HG02571 (cell line): ENCODE results near the gene SYT9.
"Not testable (repeated sequence)": the region's sequence is repeated elsewhere in the genome, so short reads cannot be mapped to it uniquely, and the experiment has no call there.

Experiments
- ATAC-seq: cut with Tn5 transposase; IDR thresholded peaks from one replicate; pipeline ENCODE4 v1.9.1; 2021; ENCODE audit warnings: mild to moderate bottlenecking, moderate library complexity; ENCODE audit not compliant: unreplicated experiment

The SYT9 gene

GRCh38 chr11:7498193-7498592, 246.5 kb downstream of the SYT9 start:
- no peak for ATAC-seq

DNA sequence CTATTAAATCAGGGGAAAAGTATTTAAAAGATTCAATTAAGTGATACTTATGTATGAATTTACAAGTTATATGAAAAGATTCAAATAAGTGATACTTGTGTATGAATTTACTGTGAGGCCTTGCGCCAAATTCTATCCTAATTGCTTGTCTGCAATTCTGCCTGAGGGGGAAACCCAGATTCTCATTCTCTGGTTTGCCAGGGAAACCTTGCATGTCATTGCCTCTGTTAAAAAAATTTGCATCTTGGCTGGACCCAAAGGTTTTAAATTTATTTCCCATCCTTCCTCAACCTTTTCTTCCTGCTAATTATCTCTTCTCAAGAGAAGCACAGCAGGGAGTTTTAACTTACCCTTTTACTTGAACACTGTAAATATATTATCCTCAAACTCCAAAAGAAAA, 247.4 kb downstream of the SYT9 start:
- ATAC-seq: no peak

- no peak for ATAC-seq
Measured at GRCh38 chr11:7500251-7500650, 248.5 kb downstream of the SYT9 start.

GRCh38 chr11:7501251-7501650, 249.5 kb downstream of the SYT9 start:
- ATAC-seq: no peak

- no peak for ATAC-seq
Measured at GRCh38 chr11:7501894-7502293, 250.2 kb downstream of the SYT9 start.

DNA sequence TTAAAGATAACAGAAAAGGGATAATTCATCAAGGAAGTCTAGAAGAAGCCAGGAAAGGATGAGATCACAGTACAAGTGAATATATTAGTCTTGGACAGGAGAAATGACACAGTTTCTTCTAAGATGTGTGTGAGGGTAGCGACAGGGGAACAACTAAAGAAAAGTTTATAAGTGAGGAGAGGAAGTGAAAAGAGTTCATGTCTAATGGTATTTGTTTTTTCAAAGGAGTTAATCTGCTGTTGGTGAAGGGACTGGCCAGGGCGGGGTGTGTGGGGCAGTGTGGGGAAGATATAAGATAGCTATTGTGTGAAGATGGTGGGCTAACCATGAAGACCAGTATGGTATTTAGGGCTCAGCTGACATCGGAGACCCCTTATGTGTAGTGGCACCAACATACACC, 254.5 kb downstream of the SYT9 start:
- no peak for ATAC-seq

DNA sequence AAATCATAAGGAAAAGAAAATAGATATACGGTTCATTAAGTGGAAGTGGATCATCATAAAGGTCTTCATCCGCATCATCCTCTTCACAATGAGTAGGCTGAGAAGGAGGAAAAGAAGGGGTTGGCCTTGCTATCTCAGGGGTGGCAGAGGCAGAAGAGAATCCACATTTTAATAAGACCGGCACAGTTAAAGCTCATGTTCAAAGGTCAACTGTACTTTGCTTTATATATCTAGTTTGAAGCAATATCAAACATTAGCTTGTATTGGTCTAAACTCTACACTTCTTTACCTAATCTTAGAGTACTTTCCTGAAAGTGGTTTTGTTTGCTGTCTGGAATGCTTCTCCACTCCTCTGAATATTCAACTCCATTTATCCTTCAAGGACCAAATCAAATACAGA, 256.4 kb downstream of the SYT9 start:
- ATAC-seq: no peak

DNA sequence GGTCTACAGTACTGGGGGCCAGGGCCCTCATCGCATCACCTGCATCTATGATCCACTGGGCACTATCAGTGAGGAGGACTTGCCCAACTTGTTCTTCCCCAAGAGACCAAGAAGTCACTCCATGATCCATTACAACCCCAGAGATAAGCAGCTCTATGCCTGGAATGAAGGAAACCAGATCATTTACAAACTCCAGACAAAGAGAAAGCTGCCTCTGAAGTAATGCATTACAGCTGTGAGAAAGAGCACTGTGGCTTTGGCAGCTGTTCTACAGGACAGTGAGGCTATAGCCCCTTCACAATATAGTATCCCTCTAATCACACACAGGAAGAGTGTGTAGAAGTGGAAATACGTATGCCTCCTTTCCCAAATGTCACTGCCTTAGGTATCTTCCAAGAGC, 258.3 kb downstream of the SYT9 start:
- no peak for ATAC-seq

- no peak for ATAC-seq
Measured at GRCh38 chr11:7511401-7511800, 259.7 kb downstream of the SYT9 start.

DNA sequence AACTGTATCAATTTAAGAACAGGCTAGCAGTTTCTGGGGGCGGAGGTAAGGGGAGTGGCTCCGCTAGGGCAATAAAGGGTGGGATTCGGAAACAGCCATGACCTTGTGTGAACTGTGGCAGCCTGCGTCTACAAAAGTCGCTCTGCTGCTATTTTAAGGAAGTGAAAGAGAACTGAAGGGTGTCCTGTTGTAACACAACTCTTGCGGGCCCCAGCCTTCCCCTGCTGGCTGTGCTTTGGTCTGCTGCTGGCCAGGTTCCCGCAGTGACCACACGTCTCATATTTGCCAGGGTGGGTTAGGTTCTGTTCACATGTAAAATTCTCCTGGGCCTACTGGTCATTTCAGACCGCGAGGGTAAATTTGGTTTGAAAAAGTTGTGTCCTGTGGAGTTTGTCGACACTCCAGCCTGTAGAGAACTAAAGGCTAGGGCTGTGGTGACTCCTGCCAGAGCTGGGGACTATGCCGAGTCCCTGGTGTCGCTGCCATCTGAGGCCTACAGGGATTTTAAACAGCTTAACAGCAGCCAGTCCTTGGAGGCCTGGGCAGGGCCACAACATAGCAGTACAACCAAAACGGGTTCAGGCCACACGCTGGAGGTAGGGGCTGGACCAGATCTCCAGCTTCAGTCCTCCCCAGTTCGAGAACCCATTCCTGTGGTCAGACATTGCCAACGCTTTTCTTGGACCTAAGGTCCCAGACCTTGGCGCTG, 261.0 kb downstream of the SYT9 start:
- peak; percentile 65 for ATAC-seq

GRCh38 chr11:7513234-7514098, 261.8 kb downstream of the SYT9 start, which contains the start of gene PPFIBP2:
PPFIBP2 (plus strand) TSS chr11:7513999; CDS start chr11:7549476, 35,477 bp downstream.
- ATAC-seq: peak; percentile 66

DNA sequence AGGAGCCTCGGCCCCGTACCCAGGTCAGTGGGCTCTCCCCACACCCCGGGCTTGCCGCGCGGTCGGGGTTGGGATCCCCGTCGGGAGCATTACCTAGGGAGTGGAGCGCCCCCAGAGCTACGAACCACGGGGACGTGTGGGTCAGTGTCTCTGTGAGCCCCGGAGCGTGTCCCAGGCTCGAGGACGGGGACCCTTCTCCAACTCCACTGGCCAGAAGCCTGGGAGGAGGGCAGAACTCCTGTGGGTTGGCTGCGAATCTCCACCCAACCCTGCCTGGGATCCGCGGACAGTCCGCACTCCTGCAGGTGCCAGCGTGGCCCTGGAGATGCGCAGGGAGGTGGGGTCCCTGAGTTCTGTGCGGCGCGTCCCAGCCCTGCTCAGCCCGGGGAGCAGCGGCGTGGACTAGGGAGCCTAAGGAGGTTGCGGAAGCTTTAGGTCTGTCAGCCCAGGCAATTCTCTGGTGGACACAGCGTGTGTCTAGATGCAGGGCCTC, 262.4 kb downstream of the SYT9 start:
- ATAC-seq: peak; percentile 9

DNA sequence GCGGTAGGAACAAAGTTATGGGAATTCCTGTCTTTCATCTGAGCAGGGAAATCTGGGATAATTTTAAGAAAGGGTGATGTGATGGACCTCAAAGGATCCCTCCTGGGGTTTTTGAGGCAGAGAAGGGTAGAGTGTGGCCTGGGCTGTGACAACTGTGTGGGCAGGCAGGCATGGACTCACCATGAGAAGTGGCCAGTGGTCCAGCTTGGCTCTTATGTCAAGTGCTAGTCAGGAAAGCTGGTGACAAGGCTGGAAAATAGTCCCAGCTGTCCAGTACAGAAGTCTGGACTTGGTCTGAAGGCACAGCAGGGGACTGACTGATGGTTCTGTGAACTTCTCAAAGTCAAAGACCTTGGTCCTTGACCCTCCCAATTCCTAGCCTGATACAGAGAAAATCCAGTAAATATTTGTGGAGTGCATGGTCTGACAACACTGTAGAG, 263.8 kb downstream of the SYT9 start:
- no peak for ATAC-seq

GRCh38 chr11:7516475-7516874, 264.8 kb downstream of the SYT9 start:
- no peak for ATAC-seq

DNA sequence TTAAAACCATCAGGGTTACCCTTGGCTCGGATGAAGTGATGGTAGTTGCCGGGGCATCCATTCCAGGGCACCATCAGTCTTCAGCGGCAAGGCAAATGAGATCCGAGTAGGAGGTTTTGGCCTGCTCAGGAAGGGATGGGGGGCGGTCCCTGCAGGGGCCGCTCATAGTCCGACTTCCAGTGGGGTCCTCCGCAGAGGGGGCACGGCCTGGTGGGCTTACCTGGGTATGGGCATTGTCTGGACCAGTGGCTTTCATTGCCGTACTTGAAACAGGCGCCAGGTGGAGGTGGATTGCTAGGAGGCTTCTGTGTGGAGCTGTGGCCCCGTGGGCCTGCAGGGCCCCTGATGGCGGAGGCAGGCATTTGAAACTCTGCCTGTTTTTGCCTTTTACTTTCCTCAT, 266.0 kb downstream of the SYT9 start:
- ATAC-seq: not testable (repeated sequence)
